ENCODE data around the gene MLLT10. TPM values are rescaled to one million over a fixed set of nuclear protein-coding genes. Genes with fewer than 3 reads are reported as not detected.

The MLLT10 gene
- total and polyA plus RNA-seq, 4 donors = 23.1 to 55.5 (median 32.6) TPM

DNA sequence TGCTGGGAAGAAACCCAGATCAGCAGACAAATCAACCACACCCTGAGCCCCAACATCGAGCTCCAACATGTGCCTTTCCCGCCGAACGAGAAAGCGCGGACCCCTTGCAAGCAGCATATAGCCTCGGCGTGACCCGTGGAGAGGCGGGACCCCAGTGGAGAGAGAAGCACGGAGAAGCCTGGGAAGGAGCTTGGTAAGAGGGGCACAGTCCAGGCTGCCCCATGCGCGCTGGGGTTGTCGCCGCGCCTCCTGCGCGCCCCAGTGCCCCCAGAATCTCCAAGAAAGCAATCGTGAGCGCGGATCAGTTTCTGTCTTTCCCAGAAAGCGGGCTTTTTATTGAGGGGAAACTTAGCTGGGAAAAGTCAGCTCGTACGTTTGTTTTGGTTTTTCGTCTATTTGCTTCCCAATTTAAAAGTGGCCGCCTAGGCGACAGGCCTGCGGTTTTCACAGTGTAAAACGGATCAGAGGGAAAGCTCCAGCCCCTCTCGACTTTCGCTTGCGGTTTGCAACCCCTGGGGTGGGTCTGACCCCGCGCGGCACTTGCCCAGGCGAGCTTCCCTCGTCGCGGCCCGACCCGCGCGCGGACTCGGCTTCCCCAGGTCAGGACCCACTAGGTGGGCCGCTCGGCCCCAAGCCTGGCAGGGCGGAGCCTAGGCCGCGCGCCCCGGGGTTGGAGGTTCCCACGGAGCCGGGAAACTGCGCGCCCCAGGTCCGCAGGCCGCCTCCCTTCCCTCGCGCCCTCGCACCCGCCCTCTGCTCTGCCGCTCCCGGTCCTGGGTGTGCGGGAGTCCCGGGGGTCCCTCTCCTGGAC lies 39.6 kb upstream of the MLLT10 start:
- Histone ChIP-seq H3K4me1 (ENCODE audit: control insufficient read depth, insufficient read depth, low read length) (peaks cover 15% of the 10 kb centered on the region), H3K9me3 (ENCODE audit: control insufficient read depth, insufficient read depth, low read length) (no peaks in the 10 kb centered on the region), H3K27me3 (ENCODE audit: control insufficient read depth, insufficient read depth, low read length) (peaks cover 15% of the 10 kb centered on the region), H3K36me3 (ENCODE audit: control insufficient read depth, insufficient read depth, low read length) (no peaks in the 10 kb centered on the region), H3K4me3 (ENCODE audit: low read depth, low read length) (peak overlapping the region; percentile 88), H3K27ac (ENCODE audit: low read depth, low read length) (peak overlapping the region; percentile 96)
- DNase-seq (ENCODE audit: low read depth in 4 of 6, low spot score in 6 of 6) = peak in 1 of 6 donors; percentile 62
- WGBS (ENCODE audit: insufficient coverage) = 8% methylated on average over 64 of the region's 66 CpGs

DNA sequence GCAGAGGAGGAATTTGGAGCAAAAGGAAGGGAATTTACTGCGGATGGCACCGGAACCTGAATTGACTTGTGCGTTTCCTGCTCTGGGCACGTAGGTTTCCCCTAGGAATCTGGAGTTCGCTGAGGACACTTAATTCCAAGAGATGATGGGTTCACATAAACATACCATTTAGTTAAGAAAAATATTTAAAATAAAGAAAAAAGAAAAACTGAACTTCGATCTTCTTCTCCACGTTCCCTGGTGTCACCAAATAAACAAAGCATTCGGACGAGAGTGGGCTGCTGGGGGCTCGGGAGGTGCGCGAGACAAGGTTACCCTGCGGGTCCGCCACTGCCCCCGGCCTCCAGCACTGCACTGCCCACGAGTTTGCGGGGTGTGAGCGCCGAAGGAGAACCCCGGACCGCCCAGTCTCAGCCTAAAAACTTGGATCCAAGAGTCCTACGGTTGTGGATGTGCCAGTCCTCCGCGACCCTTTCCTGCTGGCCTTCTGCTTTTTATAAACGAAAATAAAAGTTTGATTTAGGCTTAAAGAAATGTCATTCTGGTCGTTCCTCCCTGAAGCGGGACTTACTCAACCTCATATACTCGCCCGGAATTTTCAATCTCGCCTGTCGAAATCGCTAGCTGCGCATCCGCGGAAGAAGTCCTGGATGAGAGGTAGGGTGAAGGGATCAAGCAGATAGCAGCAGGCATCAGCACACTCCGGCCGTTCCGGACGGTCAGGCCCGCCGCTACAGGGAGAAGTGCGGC lies 38.9 kb upstream of the MLLT10 start:
- peak overlapping the region; percentile 96 for H3K27ac ChIP-seq (ENCODE audit: low read depth, low read length)
- no peaks in the 10 kb centered on the region for H3K36me3 ChIP-seq (ENCODE audit: control insufficient read depth, insufficient read depth, low read length)
- peaks cover 23% of the 10 kb centered on the region for H3K27me3 ChIP-seq (ENCODE audit: control insufficient read depth, insufficient read depth, low read length)
- H3K4me3 ChIP-seq (ENCODE audit: low read depth, low read length) = peak overlapping the region; percentile 88
- no peaks in the 10 kb centered on the region for H3K9me3 ChIP-seq (ENCODE audit: control insufficient read depth, insufficient read depth, low read length)
- WGBS (ENCODE audit: insufficient coverage) = 0% methylated on average over 32 of the region's 42 CpGs
- DNase-seq (ENCODE audit: low read depth in 4 of 6, low spot score in 6 of 6) = peak in 1 of 6 donors; percentile 66
- peaks cover 23% of the 10 kb centered on the region for H3K4me1 ChIP-seq (ENCODE audit: control insufficient read depth, insufficient read depth, low read length)

DNA sequence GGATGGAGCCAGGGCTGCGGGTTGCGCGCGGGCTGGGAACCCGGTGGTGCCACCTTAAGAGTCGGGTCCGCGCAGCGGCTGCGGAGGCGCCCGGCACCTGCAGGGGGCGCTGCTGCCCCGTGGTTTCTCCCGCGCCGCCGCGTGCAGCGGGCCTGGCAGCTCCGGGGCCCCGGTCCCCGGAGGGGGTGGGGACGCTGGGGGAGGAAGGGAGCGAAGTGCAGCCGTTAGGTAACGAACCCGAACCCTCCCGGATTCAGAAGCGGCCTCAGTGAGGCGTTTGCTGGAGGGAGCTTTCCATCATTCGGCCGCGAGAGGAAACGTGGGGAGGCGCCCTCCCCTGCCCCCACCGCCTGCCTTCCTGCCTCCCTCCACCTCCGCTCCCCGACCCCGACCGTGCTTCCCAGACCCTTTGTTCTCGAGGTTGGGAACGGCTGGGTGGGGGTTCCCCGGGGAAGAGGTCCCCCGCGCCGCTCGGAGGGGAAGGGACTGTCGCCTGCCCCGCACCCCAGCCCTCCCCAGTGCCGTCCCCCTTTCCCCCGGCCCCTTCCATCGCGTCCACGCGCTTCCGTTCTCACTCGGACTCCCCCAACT lies 38.2 kb upstream of the MLLT10 start:
- peak in 3 of 6 donors; percentile 88 to 97 (median 95) for DNase-seq (ENCODE audit: low read depth in 4 of 6, low spot score in 6 of 6)
- Histone ChIP-seq H3K36me3 (ENCODE audit: control insufficient read depth, insufficient read depth, low read length) (no peaks in the 10 kb centered on the region), H3K4me1 (ENCODE audit: control insufficient read depth, insufficient read depth, low read length) (peaks cover 29% of the 10 kb centered on the region), H3K27me3 (ENCODE audit: control insufficient read depth, insufficient read depth, low read length) (peaks cover 30% of the 10 kb centered on the region), H3K4me3 (ENCODE audit: low read depth, low read length) (peak overlapping the region; percentile 88), H3K27ac (ENCODE audit: low read depth, low read length) (peak overlapping the region; percentile 96), H3K9me3 (ENCODE audit: control insufficient read depth, insufficient read depth, low read length) (no peaks in the 10 kb centered on the region)
- 0% methylated on average over 32 of the region's 58 CpGs for WGBS (ENCODE audit: insufficient coverage)

DNA sequence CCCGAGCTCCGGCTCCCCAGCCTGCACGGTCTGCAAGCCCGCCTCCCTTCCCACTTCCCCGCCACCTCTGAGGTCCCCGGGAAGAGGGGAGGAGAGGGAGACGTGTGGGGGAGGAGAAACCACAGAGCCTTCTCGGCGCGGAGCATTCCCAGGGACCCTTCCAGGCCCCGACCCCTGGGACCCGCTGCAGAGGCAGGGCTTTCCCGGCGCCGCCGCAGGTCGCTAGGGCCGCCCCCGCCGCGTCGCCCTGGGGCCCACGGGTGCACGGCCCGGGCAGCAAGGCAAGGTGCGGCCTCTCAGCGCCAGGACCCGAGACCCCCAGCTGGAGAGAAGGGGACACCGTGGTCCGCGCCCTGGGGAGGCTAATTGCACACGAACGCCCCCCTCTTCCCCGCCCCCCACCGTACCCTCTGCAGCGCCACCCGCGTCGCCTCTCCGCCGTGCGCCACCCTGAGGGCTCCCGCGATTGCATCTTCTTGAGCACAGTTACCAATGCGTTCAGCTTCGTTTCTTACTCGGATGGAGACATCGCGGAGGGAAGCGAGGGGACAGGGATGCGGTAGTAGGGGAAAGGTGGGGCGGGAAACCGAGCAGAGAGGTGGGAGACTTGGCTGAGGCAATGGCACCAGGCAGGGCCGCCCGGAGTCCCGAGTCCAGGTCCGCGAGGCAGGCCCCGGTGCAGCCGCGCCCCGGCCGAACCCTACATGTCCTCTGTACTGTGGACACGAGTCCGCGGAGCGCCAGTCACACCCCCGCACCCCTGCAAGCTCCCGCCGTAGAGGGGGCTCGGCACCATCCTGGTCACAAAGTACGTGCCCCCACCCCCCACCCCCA lies 37.5 kb upstream of the MLLT10 start:
- no peaks in the 10 kb centered on the region for H3K9me3 ChIP-seq (ENCODE audit: control insufficient read depth, insufficient read depth, low read length)
- peak overlapping the region; percentile 88 for H3K4me3 ChIP-seq (ENCODE audit: low read depth, low read length)
- H3K27ac ChIP-seq (ENCODE audit: low read depth, low read length) = peak overlapping the region; percentile 96
- DNase-seq (ENCODE audit: low read depth in 4 of 6, low spot score in 6 of 6) = peak in 2 of 6 donors; percentile 93 to 94
- 0% methylated on average over 57 of the region's 72 CpGs for WGBS (ENCODE audit: insufficient coverage)
- no peaks in the 10 kb centered on the region for H3K36me3 ChIP-seq (ENCODE audit: control insufficient read depth, insufficient read depth, low read length)
- peaks cover 35% of the 10 kb centered on the region for H3K4me1 ChIP-seq (ENCODE audit: control insufficient read depth, insufficient read depth, low read length)
- H3K27me3 ChIP-seq (ENCODE audit: control insufficient read depth, insufficient read depth, low read length) = peaks cover 37% of the 10 kb centered on the region

DNA sequence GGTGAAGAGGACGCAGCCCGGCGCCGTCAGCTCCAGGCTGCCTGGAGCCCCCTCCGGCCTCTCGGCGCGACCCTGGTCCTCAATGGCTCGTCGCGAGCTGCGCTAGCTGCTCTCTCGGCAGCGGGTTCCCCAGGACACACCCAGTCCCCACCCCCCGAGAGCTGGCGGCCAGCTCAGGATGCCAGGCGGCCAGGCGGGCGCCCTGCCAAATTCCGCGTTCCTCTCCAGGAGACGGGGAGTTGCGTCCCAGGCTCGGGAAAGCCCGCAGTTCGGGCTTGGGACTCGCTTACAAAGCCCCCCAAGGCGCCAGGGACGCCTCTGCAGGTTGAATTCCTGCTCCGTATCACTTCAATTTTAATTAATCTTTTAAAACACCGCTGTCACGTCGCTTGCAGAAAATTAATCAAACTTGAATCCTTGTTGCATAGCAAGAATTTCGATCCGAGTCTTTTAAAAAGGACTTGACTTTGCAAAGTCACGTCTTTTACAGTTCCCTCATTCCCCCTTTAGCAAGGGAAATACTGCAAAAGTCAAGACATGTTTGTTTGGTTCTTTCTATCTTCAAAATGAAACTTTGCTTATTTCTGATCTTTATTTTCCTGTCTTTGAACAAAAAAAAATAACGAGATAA lies 36.7 kb upstream of the MLLT10 start:
- Histone ChIP-seq H3K4me3 (ENCODE audit: low read depth, low read length) (peak overlapping the region; percentile 88), H3K27me3 (ENCODE audit: control insufficient read depth, insufficient read depth, low read length) (peaks cover 42% of the 10 kb centered on the region), H3K27ac (ENCODE audit: low read depth, low read length) (peak overlapping the region; percentile 96), H3K9me3 (ENCODE audit: control insufficient read depth, insufficient read depth, low read length) (no peaks in the 10 kb centered on the region), H3K36me3 (ENCODE audit: control insufficient read depth, insufficient read depth, low read length) (no peaks in the 10 kb centered on the region), H3K4me1 (ENCODE audit: control insufficient read depth, insufficient read depth, low read length) (peaks cover 35% of the 10 kb centered on the region)
- peak in 3 of 6 donors; percentile 84 to 97 (median 94) for DNase-seq (ENCODE audit: low read depth in 4 of 6, low spot score in 6 of 6)
- WGBS (ENCODE audit: insufficient coverage) = 2% methylated on average over 35 of the region's 37 CpGs

DNA sequence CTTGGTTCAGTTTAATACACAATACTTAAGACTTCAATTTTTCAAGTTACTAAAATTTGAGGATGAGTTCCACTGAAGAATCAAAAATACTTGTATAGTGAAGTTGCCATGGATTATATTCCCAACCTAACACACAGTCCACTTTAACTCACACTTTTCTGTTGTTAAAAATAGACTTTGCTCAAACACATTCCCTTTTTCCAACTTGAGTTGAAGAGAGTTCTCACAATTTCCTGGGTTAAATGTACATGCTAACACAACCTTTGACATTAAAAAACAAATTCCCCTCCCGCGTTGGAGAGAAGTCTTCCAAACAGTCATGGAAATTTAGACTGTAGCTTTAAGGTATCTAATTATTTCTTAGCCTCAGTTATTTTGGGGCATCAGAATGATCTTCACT lies 35.7 kb upstream of the MLLT10 start:
- Histone ChIP-seq H3K9me3 (ENCODE audit: control insufficient read depth, insufficient read depth, low read length) (no peaks in the 10 kb centered on the region), H3K27me3 (ENCODE audit: control insufficient read depth, insufficient read depth, low read length) (peaks cover 45% of the 10 kb centered on the region), H3K27ac (ENCODE audit: low read depth, low read length) (no peak overlapping the region), H3K4me3 (ENCODE audit: low read depth, low read length) (no peak overlapping the region), H3K4me1 (ENCODE audit: control insufficient read depth, insufficient read depth, low read length) (peaks cover 34% of the 10 kb centered on the region), H3K36me3 (ENCODE audit: control insufficient read depth, insufficient read depth, low read length) (no peaks in the 10 kb centered on the region)
- peak in 2 of 6 donors; percentile 19 to 25 for DNase-seq (ENCODE audit: low read depth in 4 of 6, low spot score in 6 of 6)
- WGBS (ENCODE audit: insufficient coverage) = no CpG with 5 or more reads among the region's 2 CpGs

DNA sequence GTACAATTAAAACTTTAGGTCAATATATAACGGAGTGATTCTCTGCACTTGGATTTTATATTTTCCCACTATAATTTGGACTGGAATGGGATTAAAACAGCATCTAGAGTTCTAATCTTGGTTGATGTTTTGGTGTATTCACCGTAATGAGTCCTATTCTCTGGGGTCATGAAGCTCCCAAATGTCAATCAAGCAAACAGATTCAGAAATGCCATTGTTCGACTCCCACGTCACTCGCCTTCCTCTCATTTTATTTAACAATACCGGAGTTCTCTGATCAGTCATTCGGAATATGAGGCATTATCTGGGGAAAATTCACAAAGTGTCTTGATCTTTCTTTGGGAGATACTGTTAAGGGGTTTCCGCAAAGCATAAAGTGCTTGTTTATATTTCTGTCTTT lies 35.0 kb upstream of the MLLT10 start:
- DNase-seq (ENCODE audit: low read depth in 4 of 6, low spot score in 6 of 6) = peak in 1 of 6 donors; percentile 18
- H3K4me3 ChIP-seq (ENCODE audit: low read depth, low read length) = no peak overlapping the region
- WGBS (ENCODE audit: insufficient coverage) = 100% methylated on average over 1 of the region's 8 CpGs
- H3K4me1 ChIP-seq (ENCODE audit: control insufficient read depth, insufficient read depth, low read length) = peaks cover 29% of the 10 kb centered on the region
- no peaks in the 10 kb centered on the region for H3K9me3 ChIP-seq (ENCODE audit: control insufficient read depth, insufficient read depth, low read length)
- H3K27ac ChIP-seq (ENCODE audit: low read depth, low read length) = peak overlapping the region; percentile 33
- peaks cover 41% of the 10 kb centered on the region for H3K27me3 ChIP-seq (ENCODE audit: control insufficient read depth, insufficient read depth, low read length)
- no peaks in the 10 kb centered on the region for H3K36me3 ChIP-seq (ENCODE audit: control insufficient read depth, insufficient read depth, low read length)

DNA sequence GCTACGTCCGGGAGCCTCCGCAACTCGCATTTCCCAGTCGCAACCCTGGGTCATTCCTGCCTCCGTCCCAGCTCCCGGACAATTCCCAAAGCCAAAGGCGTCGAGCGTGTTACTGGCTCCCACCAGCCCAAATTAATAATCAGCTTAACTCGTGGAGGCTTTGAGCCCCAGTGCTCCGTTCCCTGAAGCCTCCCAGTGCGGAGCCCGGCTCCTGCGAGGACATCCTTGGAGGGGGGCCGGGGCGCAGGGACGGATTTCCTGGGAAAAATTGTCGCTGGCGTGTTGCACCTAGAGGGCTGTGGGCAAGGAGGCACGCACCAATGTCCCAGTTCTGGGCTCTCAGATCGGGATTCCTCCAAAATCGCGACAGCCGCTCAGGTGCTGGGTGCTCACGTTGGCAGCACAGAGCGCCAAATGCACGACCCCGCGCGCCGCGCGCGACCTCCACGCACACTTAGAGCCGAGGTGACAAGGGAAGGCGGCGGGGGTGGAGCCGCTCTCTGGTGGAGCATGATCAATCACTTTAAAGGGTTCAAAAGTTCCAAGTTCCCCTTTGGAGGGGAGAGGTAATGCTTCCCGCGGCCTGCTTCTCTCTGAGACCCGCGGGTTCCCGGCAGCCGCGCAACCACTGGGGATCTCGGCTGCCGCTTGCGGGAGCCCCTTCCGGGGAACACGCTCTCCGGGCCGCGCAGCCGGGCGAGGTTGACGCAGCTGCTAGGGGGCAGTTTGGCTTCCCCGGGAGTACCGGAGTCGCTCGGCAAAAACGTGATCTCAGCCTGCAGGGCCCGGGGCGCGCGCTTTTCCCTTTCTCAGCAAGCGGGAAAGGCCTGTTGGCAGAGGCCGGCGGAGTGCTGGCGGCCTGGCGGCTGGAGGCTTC lies 34.1 kb upstream of the MLLT10 start:
- Histone ChIP-seq H3K9me3 (ENCODE audit: control insufficient read depth, insufficient read depth, low read length) (no peaks in the 10 kb centered on the region), H3K36me3 (ENCODE audit: control insufficient read depth, insufficient read depth, low read length) (no peaks in the 10 kb centered on the region), H3K4me1 (ENCODE audit: control insufficient read depth, insufficient read depth, low read length) (peaks cover 24% of the 10 kb centered on the region), H3K4me3 (ENCODE audit: low read depth, low read length) (peak overlapping the region; percentile 38), H3K27ac (ENCODE audit: low read depth, low read length) (peak overlapping the region; percentile 43), H3K27me3 (ENCODE audit: control insufficient read depth, insufficient read depth, low read length) (peaks cover 43% of the 10 kb centered on the region)
- 35% methylated on average over 71 of the region's 72 CpGs for WGBS (ENCODE audit: insufficient coverage)
- DNase-seq (ENCODE audit: low read depth in 4 of 6, low spot score in 6 of 6) = peak in 2 of 6 donors; percentile 72

All from spinal cord (tissue), 10 donors.